Fibroblast of upper back skin (primary cell): Measurements from ENCODE around the gene GPX6.
"Not testable (repeated sequence)": the region's sequence is repeated elsewhere in the genome, so short reads cannot be mapped to it uniquely, and the experiment has no call there.

ENCODE experiments used
- DNase-seq: peaks from one replicate; pipeline ENCODE4 v3.0.0-alpha.2; 2013

The GPX6 gene

DNA sequence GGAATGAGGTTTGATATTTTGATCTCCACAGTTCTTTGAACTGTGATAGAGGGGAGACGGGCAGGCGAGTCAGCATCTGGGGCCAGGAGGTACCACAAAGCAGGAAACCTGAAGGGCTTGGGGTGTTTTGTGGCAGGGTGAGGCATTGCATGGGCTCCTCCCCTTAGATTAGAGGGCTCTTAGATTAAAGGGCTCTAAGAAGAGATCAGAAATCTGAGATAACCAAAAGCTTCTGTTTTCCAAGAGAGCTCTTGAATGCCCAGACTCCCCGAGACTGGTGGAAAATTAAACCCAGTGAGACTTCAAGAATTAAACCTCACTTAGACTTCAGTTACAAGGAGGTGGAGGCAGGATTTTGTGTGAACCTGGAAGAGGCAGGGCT is 7.6 kb upstream of the GPX6 start:
- DNase-seq, result no peak

DNA sequence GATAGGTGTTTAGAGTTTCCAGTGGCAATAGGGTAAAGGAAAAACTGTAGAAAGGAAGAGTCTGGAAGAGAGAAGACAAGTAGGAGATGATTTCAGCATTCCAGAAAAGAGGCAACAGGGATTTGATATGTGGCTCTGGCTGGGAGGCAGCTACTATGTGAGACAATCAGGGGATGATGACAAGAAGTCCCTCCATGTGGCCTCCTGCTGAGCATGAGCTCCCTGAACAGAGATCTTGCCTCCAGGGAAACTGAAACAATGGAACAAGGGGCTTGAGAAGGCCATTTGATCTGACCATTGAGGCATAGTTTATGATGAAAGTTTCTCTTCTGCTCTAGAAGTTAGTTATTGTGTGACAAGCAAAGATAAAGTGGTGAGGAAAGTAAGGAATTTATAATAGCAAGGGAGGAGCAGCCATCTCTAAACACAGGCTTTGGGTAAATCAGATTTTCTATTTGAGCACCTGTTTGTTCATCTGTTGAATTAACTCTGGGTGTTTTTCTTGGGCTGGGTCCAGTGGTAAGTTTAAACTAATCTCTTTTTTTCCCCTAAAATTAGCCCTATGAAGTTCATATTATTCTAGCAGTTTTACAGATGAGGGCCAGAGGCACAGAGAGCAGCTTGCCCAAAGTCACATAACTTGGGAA is 7.1 kb upstream of the GPX6 start:
- no peak for DNase-seq

DNA sequence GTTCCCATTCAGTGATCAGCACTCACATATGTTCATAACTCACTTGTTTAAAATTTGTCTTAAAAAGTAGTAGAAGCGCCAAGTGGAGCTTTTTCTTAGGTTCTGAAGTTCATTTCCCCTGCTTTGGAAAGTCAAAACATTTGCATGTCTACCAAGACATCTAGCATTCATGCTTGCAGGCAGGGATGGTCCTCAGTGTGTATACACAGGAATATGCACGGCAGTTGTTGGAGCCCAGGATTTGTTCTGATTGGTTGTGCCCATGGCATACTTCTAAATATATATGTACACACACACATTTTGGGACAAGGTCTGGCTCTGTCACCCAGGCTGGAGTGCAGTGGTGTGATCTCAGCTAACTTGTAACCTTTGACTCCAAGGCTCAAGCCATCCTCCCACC is 2.4 kb upstream of the GPX6 start:
- DNase-seq, result no peak

DNA sequence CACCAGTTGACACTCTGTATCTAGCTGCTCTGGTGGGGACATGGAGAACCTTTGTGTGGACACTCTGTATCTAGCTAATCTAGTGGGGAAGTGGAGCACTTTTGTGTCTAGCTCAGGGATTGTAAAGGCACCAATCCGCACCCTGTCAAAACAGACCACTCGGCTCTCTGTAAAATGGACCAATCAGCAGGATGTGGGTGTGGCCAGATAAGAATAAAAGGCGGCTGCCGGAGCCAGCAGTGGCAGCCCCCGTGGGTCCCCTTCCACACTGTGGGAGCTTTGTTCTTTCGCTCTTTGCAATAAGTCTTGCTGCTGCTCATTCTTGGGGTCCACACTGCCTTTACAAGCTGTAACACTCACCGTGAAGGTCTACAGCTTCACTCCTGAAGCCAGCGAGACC is 3.2 kb downstream of the GPX6 start:
- not testable (repeated sequence) for DNase-seq

DNA sequence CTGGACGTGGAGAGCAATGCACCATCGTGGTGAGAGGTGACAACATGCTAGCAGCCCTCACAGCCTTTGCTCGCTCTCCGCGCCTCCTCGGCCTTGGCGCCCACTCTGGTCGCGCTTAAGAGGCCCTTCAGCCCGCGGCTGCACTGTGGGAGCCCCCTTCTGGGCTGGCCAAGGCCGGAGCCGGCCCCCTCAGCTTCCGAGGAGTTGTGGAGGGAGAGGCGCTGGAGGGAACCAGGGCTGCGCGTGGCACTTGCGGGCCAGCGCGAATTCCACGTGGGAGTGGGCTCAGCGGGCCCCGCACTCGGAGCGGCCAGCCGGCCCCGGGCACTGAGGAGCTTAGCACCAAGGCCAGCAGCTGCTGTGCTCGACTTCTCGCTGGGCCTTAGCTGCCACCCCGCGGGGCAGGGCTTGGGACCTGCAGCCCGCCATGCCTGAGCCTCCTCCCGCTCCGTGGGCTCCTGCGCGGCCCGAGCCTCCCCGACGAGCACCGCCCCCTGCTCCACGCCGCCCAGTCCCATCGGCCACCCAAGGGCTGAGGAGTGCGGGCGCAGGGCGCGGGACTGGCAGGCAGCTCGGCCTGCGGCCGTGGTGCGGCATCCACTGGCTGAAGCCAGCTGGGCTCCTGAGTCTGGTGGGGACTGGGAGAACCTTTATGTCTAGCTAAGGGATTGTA is 3.8 kb downstream of the GPX6 start:
- DNase-seq, result no peak

DNA sequence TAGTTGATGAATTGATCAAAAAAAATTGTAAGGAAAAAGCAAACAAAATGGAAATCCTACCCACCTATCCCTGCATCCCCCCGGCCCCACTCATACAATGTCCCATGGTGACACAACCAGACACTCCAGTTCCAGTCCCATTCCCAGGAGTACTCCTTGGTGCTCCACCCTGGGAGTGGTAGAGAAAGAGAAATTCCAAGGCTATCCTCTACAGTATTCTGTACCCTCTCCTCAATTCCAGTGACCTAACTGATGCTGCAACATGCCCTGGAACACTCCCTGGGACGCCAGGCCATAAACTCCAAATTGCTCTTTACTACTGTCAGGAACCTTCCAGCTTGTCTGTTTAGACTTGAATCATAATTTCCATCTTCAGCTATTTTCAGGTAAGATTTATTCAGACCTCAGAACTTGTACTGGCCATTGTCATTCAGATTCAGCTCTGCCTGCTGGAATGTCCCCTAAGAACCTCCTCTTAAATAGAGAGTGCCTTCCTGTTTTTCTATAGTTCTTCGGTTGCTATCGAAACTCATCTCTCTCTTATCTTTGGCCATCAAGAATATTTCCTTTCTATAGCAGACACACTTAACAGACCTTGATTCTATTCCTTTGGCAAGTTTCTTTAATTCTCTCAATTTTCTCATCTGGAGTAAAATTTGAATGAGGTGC is 8.7 kb downstream of the GPX6 start:
- DNase-seq, result no peak

DNA sequence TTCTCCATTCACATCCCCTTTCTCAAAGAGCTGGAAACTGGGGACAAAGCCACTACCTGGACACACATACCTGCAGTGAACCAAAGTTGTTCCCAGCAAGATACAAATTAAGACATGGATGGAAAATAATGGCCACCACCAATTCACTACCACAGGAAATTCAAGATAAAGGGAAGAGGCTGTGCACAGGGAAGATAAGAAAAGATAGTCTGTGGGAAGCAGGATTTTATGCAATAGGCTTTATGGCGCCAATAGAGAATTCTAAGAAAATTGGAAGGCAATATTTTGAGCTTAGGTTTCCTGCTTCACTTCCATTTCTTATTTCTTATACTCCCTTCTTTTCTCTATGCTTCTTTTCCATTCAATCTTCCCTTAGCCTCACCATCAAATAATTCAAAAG is 9.9 kb downstream of the GPX6 start:
- no peak for DNase-seq

DNA sequence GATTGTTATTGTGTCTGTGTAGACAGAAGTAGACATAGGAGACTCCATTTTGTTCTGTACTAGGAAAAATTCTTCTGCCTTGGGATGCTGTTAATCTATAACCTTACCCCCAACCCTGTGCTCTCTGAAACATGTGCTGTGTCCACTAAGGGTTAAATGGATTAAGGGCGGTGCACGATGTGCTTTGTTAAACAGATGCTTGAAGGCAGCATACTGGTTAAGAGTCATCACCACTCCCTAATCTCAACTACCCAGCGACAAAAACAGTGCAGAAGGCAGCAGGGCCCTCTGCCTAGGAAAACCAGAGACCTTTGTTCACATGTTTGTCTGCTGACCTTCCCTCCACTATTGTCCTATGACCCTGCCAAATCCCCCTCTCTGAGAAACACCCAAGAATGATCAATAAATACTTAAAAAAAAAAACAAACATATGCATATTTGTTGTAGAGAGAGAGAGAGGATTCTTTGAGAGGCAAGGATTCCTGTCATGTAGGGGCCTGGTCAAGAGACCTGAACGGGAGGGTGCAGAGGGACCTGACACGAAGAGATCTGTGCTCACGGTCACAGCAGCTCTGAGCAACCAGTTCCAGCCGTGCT is 12.8 kb downstream of the GPX6 start:
- DNase-seq, result not testable (repeated sequence)

DNA sequence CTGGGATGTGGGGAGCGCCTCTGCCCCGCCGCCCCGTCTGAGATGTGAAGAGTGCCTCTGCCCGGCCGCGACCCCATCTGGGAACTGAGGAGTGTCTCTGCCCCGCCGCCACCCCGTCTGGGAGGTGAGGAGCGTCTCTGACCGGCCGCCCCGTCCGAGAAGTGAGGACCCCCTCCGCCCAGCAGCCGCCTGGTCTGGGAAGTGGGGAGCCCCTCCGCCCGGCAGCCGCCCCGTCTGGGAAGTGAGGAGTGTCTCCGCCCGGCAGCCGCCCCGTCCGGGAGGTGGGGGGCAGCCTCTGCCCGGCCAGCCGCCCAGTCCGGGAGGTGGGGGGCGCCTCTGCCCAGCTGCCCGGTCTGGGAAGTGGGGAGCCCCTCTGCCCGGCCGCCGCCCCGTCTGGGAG is 13.5 kb downstream of the GPX6 start:
- not testable (repeated sequence) for DNase-seq

DNA sequence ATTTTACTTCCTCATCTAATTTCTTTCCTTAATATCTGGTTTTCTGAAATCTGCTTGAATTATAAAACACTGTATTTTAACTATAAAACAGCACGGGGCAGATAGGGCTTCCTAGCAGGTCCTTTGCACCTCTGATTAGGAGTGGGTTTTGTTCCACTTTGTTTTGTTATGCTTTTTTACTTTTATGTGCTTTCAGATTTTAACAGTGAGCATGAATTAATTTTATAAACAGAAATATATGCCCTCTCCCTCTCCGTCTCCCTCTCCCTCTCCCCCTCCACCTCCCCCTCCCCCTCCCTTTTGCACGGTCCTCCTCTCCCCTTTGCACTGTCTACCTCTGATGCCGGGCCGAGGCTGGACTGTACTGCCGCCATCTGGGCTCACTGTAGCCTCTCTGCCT is 14.3 kb downstream of the GPX6 start:
- DNase-seq, result no peak

DNA sequence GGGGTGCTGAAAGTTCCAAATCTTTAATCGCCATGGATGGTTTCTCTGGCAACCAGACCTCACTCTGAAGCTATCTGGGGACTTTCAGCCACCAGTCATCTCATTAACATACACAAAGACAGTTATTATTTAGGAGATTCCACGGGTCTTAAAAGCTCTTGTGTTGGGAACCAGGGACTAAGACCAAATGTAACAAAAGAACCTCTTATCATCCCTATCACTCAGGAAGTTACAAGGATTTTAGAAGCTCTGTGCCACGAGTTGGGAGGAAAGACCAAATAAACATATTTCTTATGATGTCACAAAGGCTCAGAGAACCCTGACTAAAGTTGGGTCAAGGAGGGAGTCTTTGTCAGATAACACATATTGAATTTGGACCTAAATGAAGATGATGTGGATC is 17.7 kb downstream of the GPX6 start:
- no peak for DNase-seq

DNA sequence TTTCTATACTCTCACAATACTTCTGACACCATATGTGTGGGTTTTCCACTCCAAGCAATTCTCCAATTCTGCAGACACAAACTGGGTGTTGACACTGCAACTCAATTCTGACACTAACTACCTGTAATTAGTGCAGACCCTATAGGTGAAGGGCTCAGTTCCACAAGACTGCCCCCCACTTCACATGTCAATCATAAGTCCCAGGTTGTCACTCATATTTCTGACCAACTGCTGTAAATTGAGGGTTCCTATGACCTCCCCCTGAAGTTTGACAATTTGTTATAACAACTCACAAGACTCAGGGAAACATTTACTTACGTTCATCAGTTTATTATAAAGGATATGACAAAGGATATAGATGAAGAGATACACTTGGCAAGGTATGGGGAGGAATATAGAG is 18.3 kb downstream of the GPX6 start:
- no peak for DNase-seq

DNA sequence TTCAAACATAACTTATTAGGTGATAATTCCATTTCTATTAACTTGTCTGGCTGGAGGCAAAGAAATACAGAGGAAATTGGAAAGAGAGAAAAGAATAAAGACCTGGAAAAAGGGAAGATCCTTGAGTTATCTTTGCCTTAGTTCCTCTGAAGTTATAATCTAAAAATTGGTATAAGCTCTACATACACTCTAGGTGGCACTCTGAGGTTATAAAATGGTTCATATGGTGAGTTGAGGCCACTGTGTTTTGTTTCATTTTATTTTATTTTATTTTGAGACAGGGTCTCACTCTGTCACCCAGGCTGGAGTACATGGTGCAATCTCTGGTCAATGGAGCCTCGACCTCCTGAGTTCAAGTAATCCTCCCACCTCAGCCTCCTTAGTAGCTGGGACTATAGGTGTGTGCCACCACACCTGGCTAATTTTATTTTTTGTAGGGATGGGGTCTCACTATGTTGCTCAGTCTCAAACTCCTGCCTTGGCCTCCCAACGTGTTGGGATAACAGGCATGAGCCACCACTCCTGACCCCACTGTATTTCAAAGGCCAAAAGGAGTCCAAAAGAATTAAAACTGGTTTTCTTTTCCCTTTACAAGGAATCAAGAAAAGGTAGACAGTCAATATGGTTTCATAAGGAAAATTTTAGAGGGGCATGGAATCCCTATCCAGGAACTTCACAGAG is 19.4 kb downstream of the GPX6 start:
- DNase-seq, result peak; percentile 6

DNA sequence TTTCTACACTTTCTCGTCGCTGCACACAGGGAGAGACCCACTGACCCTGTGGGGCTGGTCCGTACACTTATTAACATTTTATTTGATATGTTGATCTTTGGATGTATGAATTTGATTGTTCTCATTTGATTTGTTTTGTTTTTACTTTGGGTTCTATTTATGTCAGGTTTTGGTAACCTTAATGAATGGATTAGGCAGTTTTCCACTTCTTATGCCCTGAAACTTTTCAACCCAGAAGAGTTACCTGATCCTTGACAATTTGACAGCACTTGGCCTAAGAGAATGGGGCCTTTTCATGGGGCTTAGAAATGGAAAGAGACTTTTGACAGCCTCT is 23.6 kb downstream of the GPX6 start:
- no peak for DNase-seq

DNA sequence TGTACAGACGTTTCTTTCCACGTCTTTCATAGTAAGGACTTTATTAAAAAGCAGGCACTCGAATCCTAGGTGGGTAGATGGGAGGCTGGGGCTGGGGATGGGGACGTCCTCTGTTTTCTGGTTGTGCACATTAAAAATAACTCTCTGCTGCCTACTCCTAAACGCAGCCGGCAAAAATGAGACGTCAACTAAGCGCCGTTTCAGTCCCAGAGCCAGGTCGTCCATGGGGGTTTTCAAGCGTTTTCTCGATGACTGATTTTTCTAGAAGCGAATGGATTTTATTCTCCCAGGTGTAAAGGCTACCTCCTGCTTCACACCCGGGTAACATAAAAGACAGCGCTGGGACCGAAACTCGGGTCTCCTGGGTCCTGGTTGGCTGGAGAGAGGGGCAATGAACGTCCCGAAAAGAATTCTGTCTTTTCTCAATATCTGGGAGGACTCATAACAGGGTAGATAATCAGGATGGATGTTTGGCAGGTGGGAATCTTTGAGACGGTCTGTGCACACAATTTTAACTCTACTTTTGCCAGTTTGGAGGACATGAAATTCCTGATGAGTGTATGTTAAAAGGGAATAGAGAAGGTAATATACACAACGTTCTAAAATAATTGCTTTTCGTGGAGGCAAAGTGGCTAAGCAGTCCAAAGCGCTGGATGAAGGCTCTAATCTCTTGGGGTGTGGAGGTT is 25.2 kb downstream of the GPX6 start:
- DNase-seq, result peak; percentile 20

DNA sequence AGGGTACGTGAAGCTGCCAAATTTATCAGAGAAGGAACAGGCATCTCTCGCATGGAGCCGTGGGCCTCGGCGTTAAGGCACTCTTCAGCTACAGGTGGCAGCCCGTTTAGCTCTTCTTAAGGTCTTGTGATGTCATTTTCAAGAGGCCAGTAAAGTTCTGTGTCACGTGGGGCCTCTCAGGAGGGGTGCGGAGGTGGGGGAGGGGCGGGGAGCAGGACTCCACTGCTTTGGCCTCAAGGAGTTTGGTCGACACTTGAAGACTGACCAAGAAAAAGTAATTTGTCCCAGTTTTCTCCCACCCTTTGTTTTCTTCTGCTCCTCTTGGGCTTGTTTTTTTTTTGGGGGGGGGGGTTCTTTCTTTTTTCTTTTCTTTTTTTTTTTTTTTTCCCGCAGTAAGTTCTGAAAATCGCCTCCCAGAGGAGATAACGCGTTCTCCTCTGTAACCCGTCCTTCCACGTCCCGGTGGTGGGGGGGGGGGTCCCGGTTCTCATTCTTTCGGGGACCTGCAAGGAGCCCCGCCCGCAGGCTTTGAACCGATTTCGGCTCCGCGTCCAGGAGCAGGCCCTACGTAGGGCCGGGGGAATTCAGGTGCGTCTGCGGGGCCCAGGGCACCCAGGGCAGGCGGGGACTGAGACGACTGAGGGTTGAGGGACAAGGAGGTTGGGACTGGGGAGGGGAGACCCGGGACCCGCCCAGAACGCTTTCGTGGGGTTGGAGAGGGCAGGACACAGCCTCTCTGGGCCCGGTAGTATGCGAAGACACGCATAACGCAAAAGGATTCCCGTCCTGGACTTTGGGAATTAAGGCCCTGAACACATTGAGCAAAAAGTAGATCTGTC is 26.0 kb downstream of the GPX6 start:
- DNase-seq, result peak; percentile 80

DNA sequence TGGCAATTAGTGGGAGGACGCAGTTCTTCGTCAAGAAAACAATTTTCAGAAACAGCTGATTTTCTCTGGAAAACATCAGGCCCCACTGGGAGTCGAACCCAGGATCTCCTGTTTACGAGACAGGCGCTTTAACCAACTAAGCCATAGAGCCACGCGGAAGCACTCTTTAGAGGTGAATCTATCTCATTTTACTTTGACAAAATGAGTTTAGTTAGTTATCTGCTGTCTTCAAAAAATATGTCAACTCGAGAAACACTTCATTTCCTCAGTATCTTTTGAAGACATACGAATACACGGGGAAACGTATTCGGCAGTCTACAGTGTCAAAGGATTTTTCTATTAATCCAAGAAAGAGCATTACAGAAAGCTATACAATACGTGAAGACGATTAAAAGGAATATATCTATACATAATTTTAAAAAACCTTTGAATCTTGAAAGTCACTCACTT is 26.7 kb downstream of the GPX6 start:
- DNase-seq, result peak; percentile 81

DNA sequence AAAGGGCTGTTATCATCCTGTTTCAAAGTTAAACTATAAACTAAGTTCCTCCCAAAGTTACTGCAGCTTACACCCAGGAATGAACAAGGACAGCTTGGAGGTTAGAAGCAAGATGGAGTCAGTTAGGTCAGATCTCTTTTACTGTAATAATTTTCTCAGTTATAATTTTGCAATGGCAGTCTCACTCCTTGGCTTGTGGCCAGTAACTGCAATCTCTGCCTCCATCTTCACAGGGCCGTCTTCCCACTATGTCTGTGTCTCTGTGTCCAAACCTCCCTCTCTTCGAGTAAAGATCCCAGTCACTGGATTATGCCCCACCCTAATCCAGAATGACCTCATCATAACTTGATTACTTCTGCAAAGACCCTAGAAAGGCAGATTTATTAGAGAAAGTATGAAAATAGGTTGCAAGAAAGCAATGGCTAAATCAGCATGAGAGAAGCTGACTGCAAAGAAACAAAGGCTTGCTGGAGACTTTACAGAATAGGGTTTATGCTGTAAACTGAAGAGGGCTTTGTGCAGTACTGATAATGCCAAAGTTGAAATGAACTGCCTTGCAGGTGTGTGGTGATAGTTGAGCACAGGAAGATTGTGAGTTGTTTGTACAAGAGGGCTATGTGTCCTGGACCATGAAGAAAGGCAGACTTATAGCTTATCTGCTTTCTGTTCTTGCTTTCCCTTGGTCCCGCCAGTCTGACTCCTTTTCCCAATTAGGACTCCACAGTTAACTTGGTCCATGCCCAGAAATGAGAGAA is 28.4 kb downstream of the GPX6 start:
- no peak for DNase-seq

DNA sequence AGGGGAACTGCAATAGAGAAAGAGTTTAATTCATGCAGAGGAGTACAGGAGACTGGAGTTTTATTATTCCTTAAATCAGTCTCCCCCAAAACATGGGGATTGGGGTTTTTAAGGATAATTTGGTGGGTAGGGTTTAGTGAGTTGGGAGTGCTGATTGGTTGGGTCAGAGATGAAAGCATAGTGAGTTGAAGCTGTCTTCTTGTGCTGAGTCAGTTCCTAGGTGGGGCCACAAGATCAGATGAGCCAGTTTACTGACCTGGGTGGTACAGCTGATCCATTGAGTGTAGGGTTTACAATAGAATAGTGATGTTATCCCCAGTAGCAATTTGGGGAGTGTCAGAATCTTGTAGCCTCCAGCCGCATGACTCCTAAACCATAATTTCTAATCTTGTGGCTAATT is 29.1 kb downstream of the GPX6 start:
- DNase-seq, result no peak

DNA sequence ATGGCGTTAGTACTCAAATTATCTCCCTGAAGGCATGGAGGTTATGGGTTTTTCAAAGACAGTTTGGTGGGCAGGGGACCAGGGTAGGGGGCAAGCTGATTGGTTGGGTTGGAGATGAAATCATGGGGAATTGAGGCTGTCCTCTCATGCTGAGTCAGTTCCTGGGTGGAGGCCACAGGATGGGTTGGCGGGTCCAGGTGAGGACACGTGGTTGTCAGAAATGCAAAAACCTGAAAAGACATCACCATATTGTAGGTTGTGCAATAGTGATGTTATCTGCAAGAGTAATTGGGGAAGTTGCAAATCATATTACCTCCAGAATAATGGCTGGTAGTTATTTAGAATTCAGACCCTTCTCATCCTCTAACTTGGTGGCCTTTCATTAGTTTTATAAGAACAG is 30.1 kb downstream of the GPX6 start:
- no peak for DNase-seq

DNA sequence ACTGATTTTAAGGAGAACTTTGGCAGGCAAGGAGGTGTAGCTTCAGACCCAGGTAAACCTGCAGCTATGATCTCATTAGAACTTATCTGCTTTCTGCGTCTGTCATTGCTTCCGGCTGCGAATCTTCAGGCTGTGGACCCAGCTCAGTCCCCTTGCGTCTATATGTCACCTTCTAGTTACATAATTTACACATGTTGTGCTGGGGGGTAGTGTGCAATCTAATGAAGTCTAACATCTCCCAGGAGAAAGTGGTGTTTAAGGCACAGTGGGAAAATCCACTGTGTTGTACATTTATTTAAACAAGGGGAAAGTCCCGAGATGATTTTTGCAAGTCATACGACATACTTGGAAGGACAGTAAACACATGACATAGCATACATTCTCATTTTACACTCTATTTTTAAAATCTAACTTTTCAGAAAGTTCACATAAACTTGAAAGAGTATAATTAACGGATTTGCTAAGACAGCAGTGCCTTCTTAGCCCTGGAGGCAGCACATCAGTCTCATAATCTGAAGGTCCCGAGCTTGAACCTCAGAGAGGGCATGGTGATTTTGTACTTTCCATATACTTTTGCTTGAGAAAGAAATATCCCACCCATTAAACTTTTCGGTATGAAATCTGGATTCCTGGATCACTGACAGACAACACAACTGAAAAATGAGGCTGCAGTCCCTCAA is 35.2 kb downstream of the GPX6 start:
- no peak for DNase-seq
